Retinal pigment epithelial cell (primary cell): ENCODE data around the gene APOA4.

ENCODE experiments used
- DNase-seq: peaks from one replicate; pipeline ENCODE4 v3.0.0-alpha.2; 2010; ENCODE audit warnings: low read depth
- H3K4me3 ChIP-seq: 2 replicates; pipeline ENCODE4 v1.5.1; 2011; ENCODE audit warnings: mild to moderate bottlenecking, low read length, control low read depth, moderate library complexity
- TF ChIP-seq, protein P1 (sequence below): conservative IDR thresholded peaks from 2 replicates; pipeline ENCODE4 v1.5.1; 2011; ENCODE audit warnings: low read depth, low read length, control low read depth, inconsistent platforms

APOA4 gene

DNA sequence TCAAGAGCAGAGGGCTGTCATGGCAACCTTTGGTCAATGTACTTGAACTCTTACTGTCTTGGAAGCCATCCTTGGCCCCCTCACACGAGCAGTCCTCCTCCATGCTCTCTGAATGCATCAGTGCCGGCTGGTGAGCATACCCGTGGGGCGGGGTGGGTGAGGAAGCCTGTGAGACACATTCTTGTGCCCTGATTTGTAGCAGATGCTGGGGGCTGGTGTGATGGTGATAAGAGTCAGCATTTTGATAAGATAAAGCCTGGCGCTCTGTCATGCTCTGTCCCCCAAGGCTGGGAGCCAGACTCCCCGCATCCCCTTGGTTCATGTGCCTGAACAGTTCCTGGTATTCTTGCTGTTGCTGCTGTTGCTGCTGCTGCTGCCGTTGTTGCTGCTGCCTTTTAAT lies 34.8 kb upstream of the APOA4 start:
- TF ChIP-seq, protein P1, sequence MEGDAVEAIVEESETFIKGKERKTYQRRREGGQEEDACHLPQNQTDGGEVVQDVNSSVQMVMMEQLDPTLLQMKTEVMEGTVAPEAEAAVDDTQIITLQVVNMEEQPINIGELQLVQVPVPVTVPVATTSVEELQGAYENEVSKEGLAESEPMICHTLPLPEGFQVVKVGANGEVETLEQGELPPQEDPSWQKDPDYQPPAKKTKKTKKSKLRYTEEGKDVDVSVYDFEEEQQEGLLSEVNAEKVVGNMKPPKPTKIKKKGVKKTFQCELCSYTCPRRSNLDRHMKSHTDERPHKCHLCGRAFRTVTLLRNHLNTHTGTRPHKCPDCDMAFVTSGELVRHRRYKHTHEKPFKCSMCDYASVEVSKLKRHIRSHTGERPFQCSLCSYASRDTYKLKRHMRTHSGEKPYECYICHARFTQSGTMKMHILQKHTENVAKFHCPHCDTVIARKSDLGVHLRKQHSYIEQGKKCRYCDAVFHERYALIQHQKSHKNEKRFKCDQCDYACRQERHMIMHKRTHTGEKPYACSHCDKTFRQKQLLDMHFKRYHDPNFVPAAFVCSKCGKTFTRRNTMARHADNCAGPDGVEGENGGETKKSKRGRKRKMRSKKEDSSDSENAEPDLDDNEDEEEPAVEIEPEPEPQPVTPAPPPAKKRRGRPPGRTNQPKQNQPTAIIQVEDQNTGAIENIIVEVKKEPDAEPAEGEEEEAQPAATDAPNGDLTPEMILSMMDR = no peak
- DNase-seq = no peak
- no peak overlapping the region for H3K4me3 ChIP-seq

DNA sequence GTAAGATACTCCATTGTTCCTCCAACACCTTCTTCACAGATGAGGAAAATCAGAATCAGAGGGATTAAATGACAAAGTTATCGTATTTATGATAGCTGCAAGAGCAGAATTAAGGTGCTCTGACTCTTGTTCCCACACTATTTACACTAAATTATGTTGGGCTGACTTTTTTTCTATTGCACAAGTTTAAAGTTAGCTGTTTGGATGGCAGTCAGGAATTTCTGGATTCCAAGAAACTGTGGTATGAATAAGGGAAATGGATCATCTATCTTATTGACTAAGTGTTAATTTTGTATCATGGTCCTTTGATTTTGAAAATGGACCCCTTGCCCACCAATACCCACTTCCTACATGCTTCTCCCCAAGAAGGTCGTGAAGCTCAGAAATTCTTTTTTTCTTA lies 34.2 kb upstream of the APOA4 start:
- DNase-seq = no peak
- no peak overlapping the region for H3K4me3 ChIP-seq

DNA sequence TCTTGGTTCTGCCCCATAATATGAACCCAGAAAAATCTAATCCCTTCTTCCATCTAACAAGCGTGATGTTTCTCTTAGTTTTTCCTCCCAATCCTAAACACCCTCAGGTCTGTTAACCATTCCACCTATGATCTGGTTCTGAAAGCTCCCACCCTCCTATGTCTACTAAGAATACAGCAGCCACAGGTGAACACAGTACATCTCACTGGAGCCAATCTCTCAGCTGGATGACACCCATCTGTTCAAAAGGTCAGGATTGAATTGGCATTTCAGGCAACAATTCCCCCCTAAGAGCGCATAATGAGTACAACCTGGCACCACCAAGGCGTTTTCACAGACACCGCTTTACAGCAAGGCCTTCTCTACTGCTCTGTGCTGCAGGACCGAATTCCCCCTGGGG lies 33.3 kb upstream of the APOA4 start:
- H3K4me3 ChIP-seq = no peak overlapping the region
- TF ChIP-seq, protein P1 = no peak
- no peak for DNase-seq

More for the DNA sequence above, 34.2 kb upstream of the APOA4 start:
- TF ChIP-seq, protein P1 = no peak

DNA sequence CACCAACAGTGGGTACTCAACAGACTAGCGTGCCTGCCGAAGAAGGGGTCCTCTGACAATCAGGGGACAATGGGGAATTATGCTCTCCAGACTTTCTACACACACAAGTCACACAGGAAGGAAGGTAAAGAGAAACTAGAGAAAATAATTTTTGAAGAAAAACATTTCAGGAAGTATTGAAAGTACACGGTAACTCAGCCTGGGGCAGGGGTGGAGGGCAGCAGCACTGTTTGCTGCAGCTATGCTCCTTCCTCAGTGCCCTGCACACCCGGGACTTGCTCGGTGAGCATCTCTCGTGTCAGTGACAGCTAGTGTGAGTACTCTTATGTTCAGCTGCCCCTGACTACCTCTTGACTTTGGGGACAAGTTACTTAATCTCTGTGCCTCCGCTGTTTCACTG lies 32.3 kb upstream of the APOA4 start:
- DNase-seq = no peak
- H3K4me3 ChIP-seq = no peak overlapping the region
- TF ChIP-seq, protein P1 = no peak

DNA sequence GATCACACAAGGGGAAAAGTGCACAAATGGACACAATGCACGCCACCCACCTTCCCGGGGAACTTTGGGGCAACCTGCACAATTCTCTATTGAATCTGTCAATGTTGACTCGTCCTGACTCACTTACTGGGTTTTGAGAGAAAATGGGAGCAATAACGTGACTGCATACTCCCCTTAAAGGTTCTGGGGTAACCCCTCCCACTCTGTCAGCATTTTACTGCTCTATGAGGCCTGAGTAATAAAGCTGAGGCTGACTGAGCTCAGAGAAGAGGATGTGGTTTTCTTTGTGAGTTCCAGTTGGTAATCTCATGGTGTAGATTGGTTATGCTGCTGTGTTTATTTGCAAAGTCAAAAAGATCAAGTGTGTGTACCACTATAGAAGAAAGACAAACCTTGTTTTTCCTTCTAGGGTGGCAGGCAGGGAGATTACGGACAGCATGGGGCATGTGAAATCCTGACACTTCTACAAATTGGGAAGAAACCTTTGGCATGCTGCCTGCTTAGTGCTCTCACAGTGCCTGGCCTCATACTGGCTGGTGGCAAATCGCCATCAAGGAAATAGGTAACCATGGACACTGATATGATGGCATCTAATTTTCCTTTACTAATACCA lies 30.5 kb upstream of the APOA4 start:
- DNase-seq = peak; percentile 39
- H3K4me3 ChIP-seq = no peak overlapping the region
- TF ChIP-seq, protein P1 = no peak

DNA sequence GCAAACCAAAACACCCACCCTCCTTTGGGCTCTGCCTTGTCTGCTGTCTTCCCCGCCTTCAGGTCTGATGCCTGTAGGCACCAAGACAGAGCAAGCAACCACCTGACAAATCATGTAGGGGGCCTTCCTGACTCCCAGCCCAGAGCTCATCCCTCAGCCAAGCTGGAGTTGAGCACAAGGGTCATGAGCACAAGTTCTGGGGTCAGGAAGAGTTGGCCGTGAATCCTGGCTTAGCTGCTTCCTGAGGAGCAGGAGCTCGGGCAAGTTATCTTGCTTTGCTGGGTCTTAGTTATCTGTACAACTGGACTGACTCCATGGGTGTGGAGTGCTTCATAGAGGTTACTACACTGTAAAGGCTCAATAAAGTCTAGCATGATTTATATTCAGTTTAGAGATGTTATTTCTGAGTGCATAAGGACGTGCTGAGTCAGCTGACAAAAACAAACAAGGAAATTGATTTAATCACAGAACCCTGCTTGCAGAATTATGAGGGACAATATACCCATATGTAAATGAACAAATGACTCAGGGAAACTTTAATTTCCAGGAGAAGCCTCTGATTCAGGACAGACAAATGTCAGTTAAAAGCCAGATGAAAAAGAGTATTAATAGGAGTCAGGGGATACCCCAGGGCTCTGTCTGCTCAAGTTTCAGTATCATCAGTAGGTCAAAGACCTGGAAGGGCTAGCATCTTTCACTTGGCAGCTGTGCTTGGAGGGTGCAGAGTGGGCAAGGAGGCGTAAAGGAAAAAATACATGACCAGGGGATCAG lies 29.3 kb upstream of the APOA4 start:
- TF ChIP-seq, protein P1 = no peak
- H3K4me3 ChIP-seq = no peak overlapping the region
- DNase-seq = no peak

DNA sequence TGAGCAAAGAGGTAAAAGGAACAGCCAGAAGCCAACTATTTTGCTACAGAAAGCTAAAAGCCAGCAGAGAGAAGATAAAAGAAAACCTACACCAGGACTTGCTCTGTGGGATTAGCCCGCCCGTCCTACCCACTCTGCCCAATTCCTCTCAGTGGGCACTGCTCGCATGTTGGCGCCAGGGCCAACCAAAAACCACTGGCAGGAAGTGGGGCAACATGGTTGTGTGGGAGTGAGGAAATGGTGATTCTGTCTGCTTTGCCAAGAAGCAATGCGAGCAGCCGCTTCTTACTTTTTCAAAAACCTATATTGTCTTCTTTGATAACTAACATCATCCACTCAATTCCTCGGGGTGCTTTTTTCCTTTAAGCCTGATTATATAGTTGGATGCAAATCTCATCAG lies 28.5 kb upstream of the APOA4 start:
- H3K4me3 ChIP-seq = no peak overlapping the region
- no peak for DNase-seq
- TF ChIP-seq, protein P1 = no peak
